D721Med (cell line): ENCODE measurements around the gene B4GALNT4.

ENCODE experiments used
- DNase-seq: peaks from one replicate; pipeline ENCODE4 v3.0.0; 2011; ENCODE audit warnings: low spot score; ENCODE audit not compliant: insufficient read length
- FAIRE-seq: peaks from 2 replicates; lab custom pipeline; 2011; peaks lifted over from hg19 to GRCh38; lab: Jason Lieb, UNC
- CTCF ChIP-seq: IDR thresholded peaks from 2 replicates; pipeline ENCODE4 v1.5.1; 2012; ENCODE audit warnings: mild to moderate bottlenecking, control low read depth; ENCODE audit not compliant: insufficient read depth; ENCODE audit errors: missing control alignments

B4GALNT4 gene

GRCh38 chr11:417652-418342 is 48.5 kb downstream of the B4GALNT4 start:
- DNase-seq (no peak), FAIRE-seq (no peak)
- TF ChIP-seq CTCF = no peak

GRCh38 chr11:418343-419247 is 49.3 kb downstream of the B4GALNT4 start:
- no peak for TF ChIP-seq CTCF
- FAIRE-seq = no peak
- no peak for DNase-seq

GRCh38 chr11:419248-420005 is 50.1 kb downstream of the B4GALNT4 start:
- no peak for TF ChIP-seq CTCF
- FAIRE-seq = no peak

GRCh38 chr11:420054-420910 is 51.0 kb downstream of the B4GALNT4 start:
- DNase-seq (no peak), FAIRE-seq (no peak)
- TF ChIP-seq CTCF = no peak

More at GRCh38 chr11:419248-420005, 50.1 kb downstream of the B4GALNT4 start:
- DNase-seq = no peak

- DNase-seq (no peak), FAIRE-seq (no peak)
Observed at GRCh38 chr11:420911-421321, 51.6 kb downstream of the B4GALNT4 start.

More at GRCh38 chr11:420911-421321, 51.6 kb downstream of the B4GALNT4 start:
- TF ChIP-seq CTCF = no peak
